ENCODE measurements around the gene OR10H1.
"Not testable (repeated sequence)": the region's sequence is repeated elsewhere in the genome, so short reads cannot be mapped to it uniquely, and the experiment has no call there.

The OR10H1 gene, protein sequence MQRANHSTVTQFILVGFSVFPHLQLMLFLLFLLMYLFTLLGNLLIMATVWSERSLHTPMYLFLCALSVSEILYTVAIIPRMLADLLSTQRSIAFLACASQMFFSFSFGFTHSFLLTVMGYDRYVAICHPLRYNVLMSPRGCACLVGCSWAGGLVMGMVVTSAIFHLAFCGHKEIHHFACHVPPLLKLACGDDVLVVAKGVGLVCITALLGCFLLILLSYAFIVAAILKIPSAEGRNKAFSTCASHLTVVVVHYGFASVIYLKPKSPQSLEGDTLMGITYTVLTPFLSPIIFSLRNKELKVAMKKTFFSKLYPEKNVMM

DNA sequence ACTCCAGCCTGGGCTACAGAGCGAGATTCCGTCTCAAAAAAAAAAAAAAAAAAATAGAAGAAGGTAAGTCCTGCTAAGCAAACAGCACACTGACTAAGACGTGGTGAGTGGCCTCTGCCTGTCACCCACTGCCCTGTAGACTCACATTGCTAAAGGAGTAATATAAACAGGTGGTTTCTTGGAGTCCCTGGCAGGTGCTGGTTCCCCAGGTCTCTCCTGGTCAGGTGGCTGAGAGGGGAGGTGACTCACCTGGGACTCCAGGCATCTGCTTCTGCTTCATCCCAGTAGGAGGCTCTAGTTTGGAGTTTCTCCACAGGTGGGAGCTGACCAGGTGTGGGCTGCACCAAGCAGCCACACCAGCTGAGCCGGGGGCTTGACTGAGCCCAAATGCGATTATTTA, at the start of gene OR10H1:
TSS of gene OR10H1 (minus strand) at position 359 of the 400 bp plus-strand sequence. CDS start 7,627 bp downstream, outside the sequence.
- no peak for DNase-seq

DNA sequence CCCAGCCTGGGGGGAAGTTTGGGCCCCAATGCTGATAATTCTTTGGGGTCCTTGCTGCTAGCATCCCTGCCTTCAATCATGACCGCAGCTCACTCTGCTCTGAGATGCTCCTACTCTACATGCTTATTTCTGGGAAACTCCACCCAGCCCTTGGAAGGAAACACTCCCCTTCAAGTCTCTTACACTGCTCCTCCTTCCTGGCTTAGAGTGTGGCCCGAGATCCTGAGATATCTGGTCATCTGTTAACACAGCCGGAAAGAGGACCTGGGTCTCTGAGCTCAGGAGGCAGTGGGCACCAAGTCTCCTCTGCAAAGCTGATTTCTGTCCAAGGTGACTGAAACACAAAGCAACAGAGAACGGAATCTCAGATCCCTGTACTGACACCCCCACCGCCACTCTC, 49.4 kb upstream of the OR10H1 start:
- no peak for DNase-seq

DNA sequence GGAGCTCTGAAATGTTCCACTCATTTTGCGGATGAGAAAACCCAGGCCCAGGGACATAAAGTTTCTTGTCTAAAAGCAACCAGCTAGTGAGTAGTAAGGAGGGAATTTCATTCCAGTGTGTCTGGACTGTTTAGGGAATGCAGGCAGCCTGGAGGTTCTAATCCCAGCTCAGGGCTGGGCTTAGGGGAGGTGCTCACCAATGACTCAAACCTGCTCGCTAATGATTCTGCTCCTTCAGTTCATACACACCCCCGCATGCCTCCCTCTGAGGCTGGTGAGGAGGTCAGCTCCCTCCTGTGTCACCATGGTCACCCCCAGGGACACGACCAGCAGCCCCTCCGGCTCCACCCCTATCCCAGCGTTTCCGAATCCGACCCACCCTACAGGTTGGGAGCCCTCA, 47.8 kb upstream of the OR10H1 start:
- no peak for DNase-seq

DNA sequence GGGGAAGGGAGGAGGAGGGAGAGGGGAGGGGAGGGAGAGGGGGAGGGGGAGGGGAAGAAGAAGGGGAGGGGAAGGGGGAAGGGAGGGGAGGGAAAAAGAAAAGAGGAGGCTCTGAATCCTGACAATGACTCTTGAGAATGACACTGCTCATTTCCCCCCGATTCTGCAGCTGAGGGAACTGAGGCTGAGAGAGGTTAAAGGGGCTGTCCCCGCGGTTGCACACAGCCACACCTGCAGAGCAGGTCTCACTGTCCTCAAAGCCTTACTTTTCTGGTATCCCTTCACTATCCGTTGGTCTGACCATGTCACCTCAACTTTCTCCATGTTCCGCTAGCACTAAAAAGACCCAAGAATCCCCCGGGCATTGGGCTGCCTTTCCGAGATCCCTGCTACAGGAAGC, 47.0 kb upstream of the OR10H1 start:
- no peak for DNase-seq

DNA sequence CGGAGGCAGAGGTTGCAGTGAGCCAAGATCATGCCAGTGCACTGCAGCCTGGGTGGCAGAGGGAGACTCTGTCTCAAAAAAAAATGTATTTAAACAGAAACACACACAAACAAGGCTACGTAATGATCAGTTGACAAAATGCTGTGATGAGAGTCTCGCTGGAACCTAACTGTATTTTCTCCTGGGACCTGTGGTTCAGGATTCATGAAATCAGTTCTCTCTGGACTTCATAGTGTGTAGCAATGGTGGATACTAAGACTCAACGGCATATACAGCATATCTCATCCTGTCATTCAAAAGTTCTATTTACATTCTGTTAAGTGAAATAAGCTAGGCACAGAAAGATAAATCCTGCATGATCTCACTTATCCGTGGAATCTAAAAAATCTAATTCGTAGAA, 45.1 kb upstream of the OR10H1 start:
- DNase-seq, result no peak

DNA sequence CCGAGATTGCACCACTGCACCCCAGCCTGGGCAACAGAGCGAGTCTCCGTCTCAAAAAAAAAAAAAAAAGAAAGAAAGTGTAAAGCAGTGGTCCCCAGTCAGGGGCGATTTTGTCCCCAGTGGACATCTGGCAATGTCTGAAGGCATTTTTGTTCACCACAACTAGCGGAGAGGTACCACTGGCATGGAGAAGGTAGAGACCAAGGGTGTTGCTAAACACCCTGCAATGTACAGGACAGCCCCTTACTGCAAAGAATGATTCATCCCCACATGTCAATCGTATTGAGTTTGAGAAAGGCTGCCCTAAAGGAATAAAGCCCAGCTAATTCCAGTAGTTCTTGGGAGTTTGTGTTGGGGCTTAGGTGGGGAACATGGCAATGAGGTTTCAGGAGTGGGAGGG, 43.7 kb upstream of the OR10H1 start:
- no peak for DNase-seq

DNA sequence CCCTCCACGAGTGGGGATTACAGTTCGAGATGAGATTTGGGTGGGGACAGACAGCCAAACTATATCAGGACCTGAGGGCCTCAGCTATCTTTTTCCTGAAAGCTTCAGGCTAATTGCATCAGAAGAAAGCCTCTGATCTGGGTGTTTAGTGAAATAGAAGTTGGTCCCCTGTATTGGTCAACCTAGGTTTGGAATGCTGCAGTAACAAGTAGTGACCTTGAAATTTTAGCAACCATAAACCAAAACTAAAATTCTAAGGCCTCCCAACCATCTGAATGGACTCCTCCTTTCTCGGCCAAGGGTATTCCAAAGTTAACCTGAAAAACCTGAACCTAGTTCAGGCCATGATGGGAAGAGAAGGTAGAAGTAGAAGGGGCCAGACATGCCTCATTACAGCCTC, 34.9 kb upstream of the OR10H1 start:
- no peak for DNase-seq

DNA sequence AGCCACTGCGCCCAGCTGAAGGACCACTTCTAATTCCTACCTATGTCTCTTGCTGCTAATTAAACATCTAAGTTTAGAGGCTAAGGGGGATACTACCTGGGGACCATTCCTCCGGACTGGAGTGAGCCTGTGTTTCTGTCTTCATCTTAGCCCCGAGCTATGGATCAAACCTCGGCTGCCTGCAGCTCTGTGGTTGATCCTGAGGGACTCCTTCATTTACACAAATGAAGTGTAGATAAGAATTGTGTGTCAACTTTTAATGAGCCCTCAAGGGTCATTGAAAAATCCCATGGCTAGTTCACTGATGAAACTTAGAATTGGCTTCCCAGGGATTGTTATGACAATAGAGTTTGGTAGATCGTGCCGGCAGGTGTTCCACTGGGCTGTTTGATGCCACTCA, 31.5 kb upstream of the OR10H1 start:
- no peak for DNase-seq

DNA sequence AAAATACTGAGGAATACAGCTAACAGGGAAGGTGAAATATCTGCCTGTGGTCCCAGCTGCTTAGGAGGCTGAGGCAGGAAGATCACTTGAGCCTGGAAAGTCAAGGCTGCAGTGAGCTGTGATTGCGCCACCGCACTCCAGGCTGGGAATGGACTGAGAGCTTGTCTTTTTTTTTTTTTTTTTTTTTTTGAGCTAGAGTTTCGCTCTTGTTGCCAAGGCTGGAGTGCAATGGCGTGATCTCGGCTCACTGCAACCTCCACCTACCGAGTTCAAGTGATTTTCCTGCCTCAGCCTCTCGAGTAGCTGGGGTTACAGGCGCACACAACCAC, 28.4 kb upstream of the OR10H1 start:
- DNase-seq, result not testable (repeated sequence)

DNA sequence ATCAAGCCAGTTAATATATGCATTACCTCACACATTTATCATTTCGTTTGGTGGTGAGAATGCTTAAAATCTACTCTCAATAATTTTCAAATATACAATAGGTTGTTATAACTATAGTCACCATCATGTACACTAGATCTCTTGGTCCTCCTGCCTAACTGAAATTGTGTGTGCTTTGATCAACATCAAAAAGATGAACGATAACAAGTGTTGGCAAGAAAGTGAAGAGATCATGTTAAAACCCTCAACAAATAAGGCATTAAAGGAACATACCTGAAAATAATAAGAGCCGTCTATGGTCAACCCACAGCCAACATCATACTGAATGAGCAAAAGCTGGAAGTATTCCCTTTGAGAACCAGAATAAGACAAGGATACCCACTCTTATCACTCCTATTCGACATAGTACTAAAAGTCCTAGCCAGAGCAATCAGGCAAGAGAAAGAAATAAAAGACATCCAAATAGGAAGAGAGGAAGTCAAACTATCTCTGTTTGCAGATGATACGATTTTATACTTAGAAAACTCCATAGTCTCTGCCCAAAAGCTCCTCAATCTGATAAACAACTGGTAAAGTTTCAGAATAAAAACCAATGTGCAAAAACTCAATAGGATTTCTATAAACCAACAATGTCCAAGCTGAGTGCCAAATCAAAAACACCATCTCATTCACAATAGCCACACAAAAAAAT, 27.9 kb upstream of the OR10H1 start:
- no peak for DNase-seq

DNA sequence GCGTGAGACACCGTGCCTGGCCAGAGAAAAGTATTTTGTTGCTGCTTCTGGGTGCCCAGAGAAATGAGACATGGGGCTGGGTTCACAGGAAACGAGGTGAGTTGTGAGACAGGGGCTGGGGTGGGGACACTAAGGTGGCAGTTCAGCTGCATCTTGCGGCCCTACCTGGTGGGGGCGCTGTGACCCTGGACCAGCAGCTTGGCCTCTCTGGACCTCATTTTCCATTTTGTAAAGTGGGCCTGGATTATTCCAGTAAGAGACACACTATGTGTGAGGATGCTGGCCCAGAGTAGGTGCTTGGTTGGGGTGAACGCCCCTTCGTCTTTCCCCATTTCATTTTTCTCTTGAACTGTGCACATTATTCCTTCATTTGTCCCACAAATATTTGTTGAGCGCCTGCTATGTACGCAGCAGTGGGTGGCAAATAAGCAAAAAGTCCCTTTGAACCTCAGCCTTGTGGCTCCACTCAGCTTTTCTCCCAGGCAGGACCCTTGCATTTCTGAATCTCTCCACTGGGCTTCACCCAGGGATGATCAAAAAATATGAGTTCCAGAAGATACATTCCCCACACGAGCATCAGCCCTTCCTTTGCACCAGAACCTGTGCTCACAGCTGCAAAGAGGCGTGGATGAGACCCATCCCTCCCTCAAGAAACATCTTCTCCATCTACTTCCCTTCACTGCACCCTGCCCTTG, 26.6 kb upstream of the OR10H1 start:
- no peak for DNase-seq

DNA sequence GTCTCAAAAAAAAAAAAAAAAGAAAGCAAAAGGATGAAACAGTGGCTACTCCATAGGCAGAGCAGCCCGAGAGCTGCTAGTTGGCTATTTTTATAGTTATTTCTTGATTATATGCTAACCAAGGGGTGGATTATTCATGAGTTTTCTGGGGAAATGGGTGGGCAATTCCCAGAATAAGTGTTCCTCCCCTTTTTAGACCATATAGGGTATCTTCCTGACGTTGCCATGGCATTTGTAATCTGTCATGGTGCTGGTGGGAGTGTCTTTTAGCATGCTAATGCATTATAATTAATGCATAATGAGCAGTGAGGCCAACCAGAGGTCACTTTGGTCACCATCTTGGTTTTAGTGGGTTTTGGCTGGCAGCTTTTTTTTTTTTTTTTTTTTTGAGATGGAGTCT, 25.4 kb upstream of the OR10H1 start:
- no peak for DNase-seq

DNA sequence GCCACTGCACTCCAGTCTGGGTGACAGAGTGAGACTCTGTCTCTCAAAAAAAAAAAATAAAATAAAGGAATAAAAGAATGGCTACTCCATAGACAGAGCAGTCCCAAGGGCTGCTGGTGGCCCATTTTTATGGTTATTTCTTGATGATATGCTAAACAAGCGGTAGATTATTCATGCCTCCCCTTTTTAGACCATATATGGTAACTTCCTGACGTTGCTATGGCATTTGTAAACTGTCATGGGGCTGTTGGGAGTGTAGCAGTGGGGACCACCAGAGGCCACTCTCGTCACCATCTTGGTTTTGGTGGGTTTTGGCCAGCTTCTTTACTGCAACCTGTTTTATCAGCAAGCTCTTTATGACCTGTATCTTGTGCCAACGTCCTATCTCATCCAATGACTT, 24.4 kb upstream of the OR10H1 start:
- DNase-seq, result not testable (repeated sequence)

DNA sequence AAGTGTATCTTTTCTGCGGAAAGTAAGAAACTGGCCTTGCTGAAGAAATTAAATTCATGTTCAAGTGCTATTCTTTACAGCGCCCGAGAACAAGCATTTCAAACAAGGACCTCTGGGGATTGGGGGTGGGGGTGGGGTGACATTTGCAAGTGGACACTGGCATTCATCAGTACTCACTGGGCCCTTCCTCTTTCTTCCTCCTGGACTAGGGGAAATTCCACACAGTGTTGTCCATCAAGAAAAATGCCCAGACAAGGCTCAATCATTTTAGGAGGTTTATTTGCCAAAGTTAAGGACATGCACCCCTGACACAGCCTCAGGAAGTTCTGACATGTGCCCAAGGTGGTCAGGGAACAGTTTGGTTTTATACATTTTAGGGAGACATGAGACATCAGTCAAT, 22.9 kb upstream of the OR10H1 start:
- no peak for DNase-seq

DNA sequence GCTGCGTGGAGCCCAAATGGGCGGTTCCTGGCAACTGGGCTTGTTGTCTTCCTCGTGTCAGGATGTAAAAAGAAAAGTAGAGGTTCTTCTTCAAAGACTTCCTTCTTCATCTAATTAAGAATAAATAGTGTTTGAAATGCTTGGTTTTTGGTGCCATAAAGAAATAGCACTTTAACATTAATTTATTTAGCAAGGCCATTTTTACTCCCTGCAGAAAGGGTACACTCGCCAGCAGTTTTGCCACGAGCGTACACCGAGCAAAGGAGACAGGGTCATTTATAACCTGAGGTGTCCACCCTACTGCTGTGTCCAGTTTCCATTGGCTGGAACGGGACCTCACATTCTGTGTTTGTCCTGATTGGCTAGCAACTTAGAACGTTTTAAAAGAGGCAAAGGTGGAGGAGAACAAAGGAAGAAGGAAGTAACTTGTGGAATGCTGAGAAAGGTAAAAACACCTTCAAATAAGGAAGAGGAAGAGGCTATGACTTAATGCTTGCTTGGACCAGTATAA, 21.8 kb upstream of the OR10H1 start:
- DNase-seq, result no peak

DNA sequence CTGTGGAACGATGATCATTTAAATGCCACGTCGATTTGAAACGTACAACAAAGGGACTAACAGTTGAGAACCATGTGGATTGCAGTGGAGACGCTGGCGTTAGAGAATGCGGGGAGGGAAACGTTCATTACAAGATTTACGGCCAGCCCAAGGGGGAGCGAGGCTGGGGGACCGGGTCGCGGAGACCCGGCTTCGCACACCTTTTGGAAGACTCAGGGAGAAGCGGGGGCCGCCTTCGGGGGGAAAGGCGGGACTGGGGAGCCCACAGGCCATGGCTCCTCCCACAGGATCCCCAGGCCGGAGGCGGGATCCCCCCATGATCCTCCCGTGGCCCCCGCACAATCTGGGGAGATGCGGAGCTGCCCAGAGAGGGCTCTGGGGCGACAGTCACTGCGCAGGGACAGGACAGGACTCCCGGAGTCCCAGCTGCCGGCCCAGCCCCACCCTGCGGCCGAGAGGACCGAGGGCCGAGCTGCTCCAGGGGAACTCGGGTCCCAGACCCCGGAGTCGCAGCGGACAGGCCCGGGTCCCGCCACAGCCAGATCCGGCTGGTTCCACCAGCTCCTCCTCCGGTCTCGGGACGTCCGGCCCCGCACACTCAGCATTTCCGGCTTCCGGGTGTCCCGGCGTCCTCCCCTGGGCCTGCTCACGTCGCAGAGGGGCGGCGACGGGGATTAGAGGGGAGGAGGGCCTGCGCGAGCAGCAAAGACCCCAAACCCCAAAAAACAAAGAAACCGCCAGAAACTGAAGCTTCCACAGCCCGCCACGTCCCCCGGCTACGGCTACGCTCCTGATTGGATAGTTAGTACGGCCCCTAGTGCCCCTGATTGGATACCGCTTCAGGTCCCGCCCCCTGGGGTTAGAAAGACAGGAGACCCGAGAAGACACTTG, 21.1 kb upstream of the OR10H1 start:
- peak; percentile 84 for DNase-seq

DNA sequence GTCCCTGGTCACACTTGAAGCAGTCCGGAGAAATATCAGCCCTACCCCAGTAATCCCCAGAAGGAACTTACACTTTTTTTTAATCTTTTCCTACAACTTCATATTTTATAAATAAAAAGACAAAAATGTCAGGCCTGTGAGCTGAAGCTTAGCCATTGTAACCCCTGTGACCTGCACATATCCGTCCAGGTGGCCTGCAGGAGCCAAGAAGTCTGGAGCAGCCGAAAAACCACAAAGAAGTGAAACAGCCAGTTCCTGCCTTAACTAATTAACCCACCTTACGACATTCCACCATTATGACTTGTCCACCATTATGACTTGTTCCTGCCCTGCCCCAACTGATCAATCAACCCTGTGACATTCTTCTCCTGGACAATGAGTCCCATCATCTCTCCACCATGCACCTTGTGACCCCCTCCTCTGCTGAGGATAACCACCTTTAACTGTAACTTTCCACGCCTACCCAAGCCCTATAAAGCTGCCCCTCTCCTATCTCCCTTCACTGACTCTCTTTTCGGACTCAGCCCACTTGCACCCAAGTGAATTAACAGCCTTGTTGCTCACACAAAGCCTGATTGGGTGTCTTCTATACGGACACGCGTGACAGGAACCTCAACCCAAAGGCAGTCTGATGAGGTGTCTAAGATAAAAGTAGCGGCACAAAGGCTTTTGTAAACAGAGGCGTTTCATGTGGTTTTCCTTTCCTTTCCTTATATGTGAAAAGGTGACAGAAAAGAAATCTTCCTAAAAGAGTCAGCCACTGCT, 20.3 kb upstream of the OR10H1 start:
- not testable (repeated sequence) for DNase-seq

DNA sequence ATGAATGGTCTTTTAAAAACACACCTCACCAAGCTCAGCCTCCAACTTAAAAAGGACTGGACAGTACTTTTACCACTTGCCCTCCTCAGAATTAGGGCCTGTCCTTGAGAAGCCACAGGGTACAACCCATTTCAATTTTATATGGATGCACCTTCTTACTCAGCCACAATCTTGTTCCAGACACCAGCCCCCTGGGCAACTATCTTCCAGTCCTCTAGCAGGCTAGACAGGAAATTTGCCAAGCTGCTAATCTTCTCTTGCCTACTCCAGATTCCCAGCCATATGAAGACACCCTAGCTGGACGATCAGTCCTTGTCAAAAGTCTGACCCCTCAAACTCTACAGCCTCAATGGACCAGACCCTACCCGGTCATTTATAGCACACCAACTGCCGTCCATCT, 18.8 kb upstream of the OR10H1 start:
- DNase-seq, result not testable (repeated sequence)

DNA sequence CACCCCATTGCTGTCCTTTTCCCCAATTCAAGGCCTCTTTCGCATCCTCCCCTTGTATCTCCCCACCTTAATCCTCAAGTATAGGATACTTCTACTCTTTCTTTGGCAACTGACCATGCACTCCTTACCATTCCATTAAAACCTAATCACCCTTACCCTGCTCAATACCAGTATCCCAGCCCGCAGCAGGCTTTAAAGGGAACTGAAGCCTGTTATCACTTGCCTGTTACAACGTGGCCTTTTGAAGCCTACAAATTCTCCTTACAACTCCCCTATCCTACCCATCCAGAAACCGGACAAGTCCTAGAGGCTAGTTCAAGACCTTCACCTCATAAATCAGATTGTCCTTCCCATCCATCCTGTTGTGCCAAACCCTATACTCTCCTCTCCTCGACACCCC, 16.2 kb upstream of the OR10H1 start:
- DNase-seq, result no peak

DNA sequence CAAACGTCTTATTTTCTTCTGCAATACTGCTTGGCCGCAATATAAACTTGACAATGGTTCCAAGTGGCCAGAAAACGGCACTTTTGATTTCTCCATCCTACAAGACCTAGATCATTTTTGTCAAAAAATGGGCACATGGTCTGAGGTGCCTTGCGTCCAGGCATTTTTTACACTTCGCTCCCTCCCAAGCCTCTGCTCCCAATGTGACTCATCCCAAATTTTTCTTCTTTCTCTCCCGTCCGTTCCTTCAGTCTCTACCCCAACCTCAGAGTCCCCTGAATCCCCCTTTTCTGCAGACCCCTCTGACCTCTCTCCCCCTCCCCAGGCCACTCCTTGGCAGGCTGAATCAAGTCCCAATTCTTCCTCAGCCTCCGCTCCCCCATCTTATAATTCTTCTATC, 14.3 kb upstream of the OR10H1 start:
- DNase-seq, result no peak

DNA sequence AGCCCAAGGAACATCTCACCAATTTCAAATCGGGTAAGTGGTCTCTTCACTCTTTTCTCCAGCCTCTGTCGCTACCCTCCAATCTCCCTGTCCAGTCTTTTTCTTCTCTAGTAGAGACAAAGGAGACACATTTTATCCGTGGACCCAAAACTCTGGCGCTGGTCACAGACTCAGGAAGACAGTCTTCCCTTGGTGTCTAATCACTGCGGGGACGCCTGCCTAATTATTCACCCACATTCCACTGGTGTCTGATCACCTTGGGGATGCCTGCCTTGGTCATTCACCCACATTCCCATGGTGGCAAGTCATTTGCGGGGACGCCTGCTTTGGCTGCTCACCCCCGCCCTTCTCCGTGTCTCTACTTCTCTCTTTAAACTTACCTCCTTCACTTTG, 13.8 kb upstream of the OR10H1 start:
- no peak for DNase-seq

DNA sequence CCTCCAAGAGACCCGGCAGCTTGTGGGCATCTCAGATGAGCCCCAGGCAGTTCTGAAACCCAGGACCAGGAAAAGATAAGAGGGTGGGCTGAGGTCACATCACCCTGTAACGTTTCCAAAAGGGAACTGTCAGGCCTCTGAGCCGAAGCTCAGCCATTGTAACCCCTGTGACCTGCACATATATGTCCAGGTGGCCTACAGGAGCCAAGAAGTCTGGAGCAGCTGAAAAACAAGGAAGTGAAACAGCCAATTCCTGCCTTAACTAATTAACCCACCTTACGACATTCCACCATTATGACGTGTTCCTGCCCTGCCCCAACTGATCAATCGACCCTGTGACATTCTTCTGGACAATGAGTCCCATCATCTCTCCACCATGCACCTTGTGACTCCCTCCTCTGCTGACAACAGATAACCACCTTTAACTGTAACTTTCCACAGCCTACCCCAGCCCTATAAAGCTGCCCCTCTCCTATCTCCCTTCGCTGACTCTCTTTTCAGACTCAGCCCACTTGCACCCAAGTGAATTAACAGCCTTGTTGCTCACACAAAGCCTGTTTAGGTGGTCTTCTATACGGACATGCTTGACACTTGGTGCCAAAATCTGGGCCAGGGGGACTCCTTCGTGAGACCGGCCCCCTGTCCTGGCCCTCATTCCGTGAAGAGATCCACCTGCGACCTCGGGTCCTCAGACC, 13.3 kb upstream of the OR10H1 start:
- not testable (repeated sequence) for DNase-seq

All from NCI-H748 treated with DMSO at 0.1 percent for 48 hours (cell line).